Neural crest cell (in vitro differentiated cells): Measurements from ENCODE around the gene NECTIN1. TPM values are rescaled to one million over a fixed set of nuclear protein-coding genes. Genes with fewer than 3 reads are reported as not detected.
"Not testable (repeated sequence)": the region's sequence is repeated elsewhere in the genome, so short reads cannot be mapped to it uniquely, and the experiment has no call there.

Source experiments
- DNase-seq: peaks from one replicate; pipeline ENCODE4 v3.0.0; 2021; ENCODE audit warnings: low read depth, mixed read lengths, low spot score
- H3K27ac Mint-ChIP-seq: one replicate; pipeline ENCODE4 v1.8.0; 2021; ENCODE audit warnings: mild to moderate bottlenecking, mixed read lengths; ENCODE audit not compliant: unreplicated experiment
- H3K27me3 Mint-ChIP-seq: 2 replicates; pipeline ENCODE4 v1.8.0; 2021; ENCODE audit warnings: low read depth, mild to moderate bottlenecking, mixed read lengths
- H3K36me3 Mint-ChIP-seq: 2 replicates; pipeline ENCODE4 v1.8.0; 2021; ENCODE audit warnings: low read depth, mild to moderate bottlenecking, mixed read lengths
- H3K4me1 Mint-ChIP-seq: 2 replicates; pipeline ENCODE4 v1.8.0; 2021; ENCODE audit warnings: mixed read lengths
- H3K4me3 Mint-ChIP-seq: one replicate; pipeline ENCODE4 v1.8.0; 2021; ENCODE audit warnings: mild to moderate bottlenecking, mixed read lengths
- H3K9me3 Mint-ChIP-seq: 2 replicates; pipeline ENCODE4 v1.8.0; 2021; ENCODE audit warnings: mixed read lengths
- CTCF ChIP-seq: fragments of 200-600 bp; sonication (generic); conservative IDR thresholded peaks from 2 replicates; pipeline ENCODE4 v1.5.0; 2021; ENCODE audit warnings: antibody characterized with exemption, mild to moderate bottlenecking
- total RNA-seq: library from RNA; stranded (reverse); gene quantifications from 2 replicates; pipeline ENCODE4 v1.2.1, GENCODE V29; 2021

NECTIN1 gene
- total RNA-seq, 1 donor from 2014 or later, result 49.2 TPM

DNA sequence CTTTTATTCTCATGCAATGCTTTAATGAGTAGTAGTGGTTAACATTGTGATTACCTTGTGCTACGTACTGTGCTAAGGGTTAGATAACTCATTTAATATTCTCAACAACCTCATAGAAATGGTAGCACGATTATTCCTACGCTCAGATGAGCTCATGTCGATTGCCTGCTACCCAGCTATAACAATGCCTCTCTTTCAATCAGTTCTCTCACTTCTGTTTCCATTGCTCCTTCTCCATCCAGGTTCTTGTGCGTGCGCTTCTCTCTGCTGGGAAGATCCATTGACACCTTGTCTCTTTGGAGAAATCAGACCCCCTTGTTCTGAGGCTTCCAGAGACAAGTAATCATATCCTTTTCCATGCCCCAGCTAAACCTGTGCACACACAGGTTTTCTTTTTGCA is 120.8 kb downstream of the NECTIN1 start:
- peak overlapping the region; percentile 58 for H3K4me3 Mint-ChIP-seq
- no peak overlapping the region for H3K27ac Mint-ChIP-seq
- TF ChIP-seq CTCF, result no peak
- H3K9me3 Mint-ChIP-seq, result no peaks in the 10 kb centered on the region
- peaks cover 29% of the 10 kb centered on the region for H3K4me1 Mint-ChIP-seq
- no peaks in the 10 kb centered on the region for H3K36me3 Mint-ChIP-seq
- peaks cover 5% of the 10 kb centered on the region for H3K27me3 Mint-ChIP-seq
- no peak for DNase-seq

DNA sequence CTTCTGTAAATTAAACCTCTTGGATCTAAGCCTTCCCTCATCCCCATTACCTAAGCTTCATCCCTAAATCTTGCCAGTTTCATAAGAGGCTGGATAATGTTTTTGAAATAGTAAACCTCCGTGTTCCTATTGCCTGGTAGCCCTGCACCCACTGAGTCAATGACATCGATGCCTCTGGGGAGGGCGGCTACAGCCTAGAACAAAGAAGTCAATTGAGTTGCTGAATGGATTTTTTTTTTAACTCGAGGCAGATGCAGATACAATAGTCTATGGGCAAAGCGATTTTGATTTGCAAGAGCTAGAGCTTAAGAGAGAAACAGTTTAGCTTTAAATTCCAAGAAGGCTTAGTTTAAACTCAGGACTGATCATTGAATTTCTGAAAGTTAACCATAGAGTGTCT is 121.3 kb downstream of the NECTIN1 start:
- Mint-ChIP-seq H3K4me3 (peak overlapping the region; percentile 58), H3K27ac (peak overlapping the region; percentile 75), H3K9me3 (no peaks in the 10 kb centered on the region), H3K36me3 (no peaks in the 10 kb centered on the region), H3K4me1 (peaks cover 25% of the 10 kb centered on the region), H3K27me3 (peaks cover 5% of the 10 kb centered on the region)
- TF ChIP-seq CTCF, result no peak
- DNase-seq, result no peak

DNA sequence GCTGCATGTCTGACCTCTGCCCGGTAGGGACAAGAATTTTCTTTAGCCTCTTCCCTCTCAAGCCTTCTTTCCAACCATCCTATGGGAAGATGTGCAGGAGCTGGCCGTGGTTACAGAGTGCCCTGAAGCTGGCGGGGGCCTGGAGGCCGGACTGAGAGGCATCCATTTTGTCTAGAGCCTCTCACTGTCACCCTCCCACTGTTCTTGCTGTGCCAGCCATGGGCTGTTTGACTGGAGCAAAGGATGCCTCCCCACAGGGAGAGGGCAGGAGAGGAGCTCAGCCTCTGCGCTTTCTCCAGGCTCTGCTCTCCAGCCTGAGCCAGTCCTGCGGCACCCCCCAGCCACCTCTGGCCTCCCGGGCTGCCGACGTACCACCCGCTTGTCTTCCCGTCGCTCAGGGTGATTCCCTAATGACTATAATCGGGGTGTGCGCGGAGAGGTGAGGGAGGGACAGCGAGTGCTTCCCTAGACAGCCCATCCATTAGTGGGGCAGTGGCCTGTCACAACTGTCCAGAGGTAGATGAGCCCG is 123.8 kb downstream of the NECTIN1 start:
- H3K27me3 Mint-ChIP-seq, result peaks cover 5% of the 10 kb centered on the region
- H3K27ac Mint-ChIP-seq, result peak overlapping the region; percentile 53
- H3K9me3 Mint-ChIP-seq, result no peaks in the 10 kb centered on the region
- H3K4me1 Mint-ChIP-seq, result peaks cover 32% of the 10 kb centered on the region
- DNase-seq, result no peak
- no peaks in the 10 kb centered on the region for H3K36me3 Mint-ChIP-seq
- H3K4me3 Mint-ChIP-seq, result no peak overlapping the region
- no peak for TF ChIP-seq CTCF

DNA sequence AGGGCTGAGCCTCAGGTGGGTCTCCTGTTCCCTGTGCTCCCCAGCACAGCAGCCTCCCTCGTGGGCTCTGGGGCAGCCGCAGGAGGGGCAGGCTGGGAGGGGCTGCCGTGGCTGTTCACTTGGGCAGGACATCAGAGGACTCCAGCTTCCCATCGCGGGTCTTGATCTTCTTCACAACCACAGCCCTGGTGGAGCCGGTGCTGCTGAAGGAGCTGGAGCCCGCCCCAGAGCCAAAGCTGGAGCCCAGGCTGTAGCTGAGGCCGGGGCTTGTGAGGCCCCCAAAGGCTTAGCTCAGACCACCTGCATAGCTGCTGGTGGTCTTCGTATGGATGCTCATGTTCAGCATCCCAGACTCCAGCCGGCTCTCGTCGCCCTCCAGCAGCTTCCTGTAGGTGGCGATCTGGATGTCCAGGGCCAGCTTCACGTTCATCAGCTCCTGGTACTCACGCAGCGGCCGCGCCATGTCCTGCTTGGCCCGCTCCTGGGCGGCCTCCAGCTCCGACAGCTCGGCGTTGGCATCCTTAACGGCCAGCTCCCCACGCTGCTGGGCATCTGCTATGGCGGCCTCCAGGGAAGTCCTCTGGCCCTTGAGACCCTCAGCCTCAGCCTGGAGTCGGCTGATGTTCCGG is 126.1 kb downstream of the NECTIN1 start:
- Mint-ChIP-seq H3K27ac (no peak overlapping the region), H3K27me3 (peaks cover 5% of the 10 kb centered on the region), H3K9me3 (no peaks in the 10 kb centered on the region), H3K36me3 (no peaks in the 10 kb centered on the region), H3K4me1 (peaks cover 22% of the 10 kb centered on the region), H3K4me3 (no peak overlapping the region)
- no peak for DNase-seq
- TF ChIP-seq CTCF, result no peak

DNA sequence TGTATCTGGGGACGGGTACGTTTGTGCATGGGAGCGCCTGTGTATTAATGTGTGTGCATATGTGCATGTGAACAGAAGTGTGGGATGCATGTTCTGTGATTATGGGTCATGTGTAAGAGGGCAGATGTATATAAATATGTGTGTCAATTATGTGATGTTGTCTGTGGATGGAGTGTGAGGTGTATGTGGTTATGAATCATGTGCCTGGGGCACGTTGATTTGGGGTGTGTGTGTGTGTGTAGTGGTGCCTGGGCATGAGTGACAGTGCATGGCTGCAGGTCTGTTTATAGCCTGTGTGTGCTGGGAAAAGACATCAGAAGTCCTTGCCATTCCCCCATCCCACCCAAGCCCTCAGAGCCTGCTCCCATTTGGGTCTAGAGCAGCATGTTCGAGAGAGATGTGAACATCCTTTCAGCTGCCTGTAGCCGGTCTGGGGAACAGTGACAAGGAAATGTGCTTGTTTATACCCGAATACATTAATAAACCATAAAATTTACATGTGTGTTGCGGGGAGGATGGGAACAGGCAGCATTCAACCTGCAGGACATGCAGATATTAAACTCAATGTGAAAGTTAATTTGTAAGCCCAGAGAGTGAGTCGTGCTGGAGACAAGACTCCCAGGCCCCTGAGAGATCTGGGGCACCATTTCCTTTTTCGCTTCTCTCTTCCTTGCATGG is 129.0 kb downstream of the NECTIN1 start:
- Mint-ChIP-seq H3K27ac (no peak overlapping the region), H3K9me3 (no peaks in the 10 kb centered on the region), H3K27me3 (peaks cover 2% of the 10 kb centered on the region), H3K36me3 (no peaks in the 10 kb centered on the region), H3K4me3 (no peak overlapping the region), H3K4me1 (peaks cover 25% of the 10 kb centered on the region)
- no peak for DNase-seq
- TF ChIP-seq CTCF, result no peak

DNA sequence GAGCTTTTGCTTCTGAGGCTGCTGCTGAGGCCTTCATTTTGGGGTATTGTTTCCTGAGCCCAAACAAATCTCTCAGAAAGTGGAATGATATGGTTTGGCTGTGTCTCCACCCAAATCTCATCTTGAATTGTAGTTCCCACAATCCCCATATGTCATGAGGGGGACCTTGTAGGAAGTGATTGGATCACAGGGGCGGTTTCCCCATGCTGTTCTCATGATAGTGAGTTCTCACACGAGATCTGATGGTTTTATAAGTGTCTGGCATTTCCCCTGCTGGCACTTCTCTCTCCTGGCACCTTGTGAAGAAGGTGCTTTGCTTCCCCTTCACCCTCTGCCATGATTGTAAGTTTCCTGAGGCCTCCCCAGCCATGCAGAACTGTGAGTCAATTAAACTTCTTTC is 133.1 kb downstream of the NECTIN1 start:
- H3K27me3 Mint-ChIP-seq, H3K9me3 Mint-ChIP-seq, H3K36me3 Mint-ChIP-seq, DNase-seq, H3K4me3 Mint-ChIP-seq, H3K27ac Mint-ChIP-seq: not testable (repeated sequence)
- peaks cover 31% of the 10 kb centered on the region for H3K4me1 Mint-ChIP-seq
